H54 (cell line): ENCODE data around the gene CAST.

Experiments used
- DNase-seq: peaks from one replicate; pipeline ENCODE4 v3.0.0; 2011; ENCODE audit warnings: low spot score, mixed read lengths; ENCODE audit not compliant: insufficient read length
- FAIRE-seq: peaks from 3 replicates; lab custom pipeline; 2011; peaks lifted over from hg19 to GRCh38; lab: Jason Lieb, UNC
- POLR2A ChIP-seq: IDR thresholded peaks from 2 replicates; pipeline ENCODE4 v1.6.1; 2011; ENCODE audit warnings: low read depth, mild to moderate bottlenecking, low read length

CAST gene

DNA sequence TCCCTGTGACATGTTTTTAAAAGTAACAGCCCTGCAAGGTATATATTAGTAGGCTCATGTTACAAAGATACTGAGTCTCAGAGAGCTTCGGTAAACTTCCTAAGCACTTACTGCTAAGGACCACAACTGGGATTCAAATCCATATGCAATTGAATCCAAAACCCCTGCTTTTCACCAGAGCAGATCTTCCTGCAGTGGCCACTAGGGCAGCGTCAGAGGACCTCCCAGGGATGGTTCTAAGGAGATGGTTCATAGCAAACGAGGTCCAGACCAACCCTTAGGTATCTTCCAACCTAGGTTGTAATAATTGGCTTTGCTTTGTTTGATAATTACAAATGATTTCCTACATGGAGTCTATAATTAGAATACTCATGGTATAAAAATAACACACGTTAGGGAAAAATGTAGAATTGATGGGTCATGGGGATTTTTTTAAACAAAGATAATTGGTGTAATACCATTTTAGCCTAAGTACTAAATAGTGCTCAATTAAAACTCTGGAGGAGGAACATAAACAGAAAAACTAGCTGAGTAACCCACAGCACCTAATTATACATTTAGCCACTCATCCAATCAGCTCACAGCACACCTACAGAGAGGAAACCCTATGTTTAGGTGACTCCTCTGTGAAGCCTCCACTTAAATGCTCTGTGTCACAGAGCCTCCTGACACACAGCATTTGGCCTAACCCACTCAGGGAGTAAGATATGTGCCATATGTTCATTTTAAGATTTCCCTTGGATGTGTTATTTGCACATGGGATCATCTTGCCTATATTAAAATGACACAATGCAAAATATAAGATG is 10.0 kb upstream of the CAST start:
- FAIRE-seq (peak; percentile 30), DNase-seq (no peak)
- no peak for TF ChIP-seq POLR2A

DNA sequence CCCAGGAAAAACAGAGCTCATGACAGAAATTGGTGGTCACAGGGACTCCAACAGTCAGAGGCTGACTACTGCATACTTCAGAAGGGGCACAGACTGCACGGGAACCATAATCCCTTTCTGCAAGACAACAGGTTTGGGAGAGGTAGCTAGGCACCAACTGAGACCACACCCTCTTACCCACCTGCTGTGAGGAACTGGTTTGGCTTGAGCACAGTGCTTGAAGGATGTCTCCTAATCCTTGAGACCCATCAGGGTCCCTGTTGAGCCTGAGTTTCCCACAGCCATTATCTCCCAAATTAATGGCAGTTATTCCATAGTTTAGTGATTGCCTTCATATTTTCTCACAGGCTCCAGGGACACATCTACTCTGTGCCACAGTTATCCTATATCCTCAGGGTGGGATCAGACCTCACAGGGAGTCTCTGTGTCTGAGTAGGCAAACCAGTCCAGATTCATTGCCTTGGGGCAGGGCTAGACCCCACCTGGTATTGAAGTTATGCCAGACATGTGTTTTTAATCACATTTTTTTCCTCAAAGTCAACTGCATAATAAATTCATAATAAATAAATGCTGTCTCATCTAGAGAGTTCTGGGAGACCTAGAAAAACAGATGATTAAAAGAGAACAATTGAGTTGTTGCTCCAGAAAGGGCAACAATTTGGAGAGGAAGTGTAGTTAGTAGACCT is 9.3 kb upstream of the CAST start:
- no peak for DNase-seq
- FAIRE-seq = no peak
- no peak for TF ChIP-seq POLR2A

DNA sequence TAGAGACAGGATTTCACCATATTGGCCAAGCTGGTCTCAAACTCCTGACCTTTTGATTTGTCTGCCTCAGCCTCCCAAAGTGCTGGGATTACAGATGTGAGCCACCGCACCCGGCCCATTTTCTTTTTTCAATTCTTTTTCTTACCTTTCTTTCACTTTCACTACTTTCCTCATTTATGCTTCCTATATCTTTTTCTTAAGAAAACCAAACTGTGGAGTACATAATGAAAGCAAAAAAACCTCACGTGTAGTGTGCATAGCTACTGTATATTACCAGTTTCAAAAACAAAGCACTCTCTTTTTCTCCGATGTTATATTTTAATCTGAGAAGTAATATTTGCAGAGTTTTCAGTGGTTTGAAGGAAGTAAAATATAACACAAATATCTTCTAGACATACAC is 8.0 kb upstream of the CAST start:
- TF ChIP-seq POLR2A = no peak
- DNase-seq = no peak
- FAIRE-seq = no peak

DNA sequence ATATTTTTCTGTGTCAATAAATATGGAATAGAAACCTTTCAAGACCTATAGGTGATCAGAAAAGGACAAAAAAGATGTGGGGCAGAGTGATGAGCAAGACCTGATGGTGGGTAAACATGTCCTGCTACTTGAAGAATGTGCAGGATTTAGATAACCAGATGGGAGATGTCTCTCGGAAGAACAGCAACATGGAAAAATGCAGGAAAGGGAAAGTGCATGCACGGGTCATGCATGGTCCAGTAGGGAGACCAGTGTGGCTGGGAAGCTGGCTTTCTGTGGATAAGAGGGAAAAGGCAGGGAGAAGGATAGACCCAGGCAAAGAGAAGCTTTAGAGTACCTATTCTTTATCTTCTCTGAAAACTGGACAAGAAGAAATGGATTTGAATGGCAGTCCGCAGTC is 7.1 kb upstream of the CAST start:
- no peak for TF ChIP-seq POLR2A
- FAIRE-seq = no peak
- no peak for DNase-seq

DNA sequence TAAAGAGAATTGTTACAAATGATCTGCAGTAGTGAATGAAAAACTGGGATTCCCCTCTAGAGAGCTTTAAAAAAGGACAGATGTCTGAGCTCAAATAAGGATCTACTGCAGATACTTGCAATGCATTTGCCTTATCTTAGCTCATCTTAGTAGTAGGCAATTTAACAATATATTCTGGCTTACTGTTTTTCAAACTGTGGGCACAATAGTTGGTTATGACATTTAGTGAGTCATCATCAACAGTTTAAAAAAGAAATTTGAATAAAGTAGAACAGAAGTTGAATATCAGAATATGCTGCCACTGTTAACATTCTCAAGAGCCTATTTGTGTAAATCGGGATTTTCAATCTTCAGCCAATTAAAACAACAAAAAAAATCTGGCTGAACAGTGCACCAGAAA is 6.7 kb upstream of the CAST start:
- TF ChIP-seq POLR2A = no peak
- no peak for DNase-seq
- no peak for FAIRE-seq

DNA sequence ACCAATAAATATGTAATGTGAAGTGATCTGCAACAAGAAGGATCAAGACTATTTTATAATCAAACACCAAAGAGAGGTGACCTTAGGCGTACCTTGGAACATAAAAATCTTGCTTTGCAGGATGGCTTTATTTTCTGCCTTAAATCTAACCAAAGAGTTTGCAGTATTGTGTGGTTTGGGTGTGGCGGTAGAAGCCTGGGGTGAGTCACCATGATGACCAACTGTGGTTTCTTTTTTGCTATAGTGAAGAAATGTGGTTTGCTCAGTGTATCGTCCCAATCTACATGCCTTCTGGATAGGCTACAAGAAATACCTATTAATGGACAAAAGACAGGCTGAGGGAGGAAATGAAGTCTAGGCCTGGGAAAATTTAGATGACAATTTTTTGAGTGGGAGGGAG is 5.1 kb upstream of the CAST start:
- DNase-seq = peak; percentile 54
- peak; percentile 84 for FAIRE-seq
- TF ChIP-seq POLR2A = no peak

DNA sequence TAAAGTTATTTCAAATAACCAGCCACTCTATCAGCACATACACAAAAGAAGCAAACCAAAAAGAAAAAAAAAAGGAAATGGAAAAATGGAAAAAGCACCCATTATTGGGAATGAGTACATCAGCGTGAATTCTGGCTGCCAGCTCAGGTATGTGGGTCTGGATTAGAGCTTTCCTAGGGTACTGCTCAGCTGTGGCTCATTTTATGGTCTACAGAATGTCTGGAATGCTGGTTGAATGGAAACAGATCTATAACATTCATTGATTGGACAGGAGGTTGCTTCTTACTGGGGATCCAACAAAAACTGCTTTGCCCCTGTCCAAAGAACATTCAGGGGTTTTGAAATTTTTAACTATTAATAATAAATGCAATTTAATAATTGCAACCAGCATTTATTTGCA is 3.9 kb upstream of the CAST start:
- no peak for TF ChIP-seq POLR2A

DNA sequence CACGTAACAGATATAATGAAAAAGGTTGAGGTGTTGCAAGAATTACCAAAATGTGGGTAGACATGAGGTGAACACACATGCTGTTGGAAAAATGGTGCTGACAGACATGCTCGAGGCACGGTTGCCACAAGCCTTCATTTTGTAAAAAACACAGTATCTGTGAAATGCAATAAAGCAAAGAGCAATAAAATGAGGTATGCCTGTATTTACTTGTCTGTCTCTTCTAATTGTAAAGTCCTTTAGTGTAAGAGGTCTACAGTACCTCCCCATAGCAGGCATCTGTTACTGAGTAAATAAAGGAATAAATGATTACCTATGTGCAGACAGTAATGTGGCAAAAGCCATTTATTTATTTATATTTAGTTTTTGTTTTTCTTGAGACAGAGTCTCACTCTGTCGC is 3.0 kb upstream of the CAST start:
- FAIRE-seq (no peak), DNase-seq (no peak)
- TF ChIP-seq POLR2A = no peak

More for the DNA sequence above, 3.9 kb upstream of the CAST start:
- FAIRE-seq (no peak), DNase-seq (no peak)

DNA sequence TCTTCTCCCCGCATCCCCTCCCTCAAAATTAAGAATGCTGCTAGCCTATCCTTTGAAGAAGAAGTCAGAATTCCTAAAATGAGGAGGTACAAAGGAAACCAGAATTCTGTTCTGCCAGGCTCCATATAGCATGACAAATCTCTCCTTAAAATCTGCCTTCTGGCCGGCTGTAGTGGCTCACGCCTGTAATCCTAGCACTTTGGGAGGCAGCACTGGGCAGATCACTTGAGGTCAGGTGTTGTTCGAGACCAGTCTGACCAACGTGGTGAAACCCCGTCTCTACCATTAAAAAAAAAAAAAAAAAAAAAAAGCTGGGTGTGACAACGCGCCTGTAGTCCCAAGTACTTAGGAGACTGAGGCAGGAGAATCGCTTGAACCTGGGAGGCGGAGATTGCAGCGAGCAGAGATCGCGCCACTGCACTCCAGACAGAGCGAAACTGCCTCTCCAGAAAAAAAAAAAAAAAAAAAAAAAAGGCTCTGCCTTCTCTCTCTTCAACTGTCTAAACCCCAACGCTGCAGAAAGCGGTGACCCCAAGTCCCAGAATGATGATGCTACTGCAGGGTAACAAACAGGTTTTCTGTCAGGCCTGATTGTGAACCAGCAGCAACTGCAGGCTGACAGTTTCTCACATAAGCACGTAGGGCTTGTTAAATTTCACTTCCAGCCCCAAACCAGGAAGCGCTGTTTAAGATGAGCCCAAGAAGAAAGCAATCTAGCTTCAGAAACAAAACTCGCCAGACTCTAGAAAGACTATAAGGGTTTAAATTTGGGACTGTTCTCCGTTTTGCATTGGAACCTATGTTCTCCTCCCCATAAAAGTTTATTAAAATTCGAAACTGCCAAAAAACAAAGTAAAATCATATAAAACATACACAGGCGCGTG is 963 bp upstream of the CAST start:
- FAIRE-seq (no peak), DNase-seq (no peak)
- TF ChIP-seq POLR2A = no peak

DNA sequence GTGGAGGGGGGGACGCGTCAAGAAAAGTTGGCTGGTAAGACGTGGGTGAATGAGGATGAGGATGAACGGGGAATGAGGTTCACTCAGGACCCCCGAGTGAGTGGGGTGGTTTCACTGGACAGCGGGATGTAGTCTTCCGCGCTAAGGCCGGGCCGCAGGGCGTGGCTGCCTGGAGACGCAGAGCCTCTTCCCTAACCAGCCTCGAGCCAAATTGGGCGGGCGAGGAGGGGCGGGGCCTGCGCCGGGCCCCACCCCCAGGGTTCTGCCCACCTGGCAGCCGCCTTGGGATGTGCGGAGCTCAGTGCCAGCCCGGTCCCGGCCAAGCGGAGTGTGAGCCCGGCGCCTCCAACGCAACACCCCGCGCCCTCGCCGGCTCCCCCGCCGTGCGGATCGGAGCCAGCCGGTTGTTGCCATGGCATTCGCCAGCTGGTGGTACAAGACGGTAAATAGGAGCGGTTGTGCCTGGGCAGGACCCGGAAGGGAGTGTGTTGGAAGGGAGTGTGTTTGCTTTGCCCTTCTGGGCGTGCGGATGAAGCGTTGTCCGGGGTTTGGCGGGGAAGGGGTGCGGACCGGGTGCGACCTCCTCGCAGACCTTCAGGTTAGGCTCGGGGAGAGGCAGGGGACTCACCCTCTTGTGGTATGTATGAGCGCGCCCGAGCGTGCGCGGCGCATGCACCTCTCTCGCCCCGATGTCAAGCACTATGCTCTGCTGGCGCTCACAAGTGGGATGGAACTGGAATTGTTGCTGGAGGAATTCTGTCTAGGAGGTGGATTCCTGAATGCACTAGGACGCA is 746 bp downstream of the CAST start:
- no peak for FAIRE-seq
- peak; percentile 50; the same call in 1 of the 2 replicates for TF ChIP-seq POLR2A
- DNase-seq = peak; percentile 85

DNA sequence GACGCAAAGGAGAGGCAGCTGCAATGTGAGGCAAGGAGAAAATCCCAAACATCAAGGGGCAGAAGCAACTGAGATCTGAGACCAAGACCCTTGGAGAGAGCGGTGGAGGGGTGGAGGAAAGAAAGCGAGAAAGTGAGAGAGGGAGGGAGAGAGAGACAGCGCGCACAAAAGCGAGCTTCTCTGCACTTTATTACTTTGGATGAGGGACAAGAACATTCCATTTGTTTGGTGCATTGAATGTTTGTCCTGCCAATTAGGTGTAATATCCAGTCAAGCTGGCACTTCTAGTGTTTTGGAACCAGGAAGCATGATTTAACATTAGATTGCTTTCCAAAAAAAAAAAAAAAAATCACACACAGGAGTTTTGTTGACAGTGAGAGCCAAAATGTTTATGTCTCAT is 1.4 kb downstream of the CAST start:
- FAIRE-seq = no peak
- DNase-seq = no peak
- TF ChIP-seq POLR2A = no peak

DNA sequence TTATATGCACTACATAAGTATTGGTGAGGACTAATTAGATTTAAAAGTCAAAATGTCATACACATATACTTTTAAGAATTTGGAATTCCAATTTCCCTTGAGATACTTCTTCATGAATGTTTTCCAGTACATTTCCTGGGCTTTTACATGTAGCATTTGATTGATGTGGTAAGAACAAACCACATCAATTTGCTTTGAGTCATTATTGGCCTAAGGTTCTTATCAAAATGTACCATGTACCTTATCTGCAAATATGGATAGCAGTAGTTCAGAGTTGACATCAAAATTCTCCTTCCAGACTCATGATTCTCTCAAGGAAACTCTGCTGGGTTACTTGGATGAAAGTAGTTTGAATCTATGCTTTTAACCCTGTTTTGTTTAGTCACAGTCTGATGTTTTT is 2.5 kb downstream of the CAST start:
- DNase-seq = no peak
- FAIRE-seq = no peak
- TF ChIP-seq POLR2A = no peak

DNA sequence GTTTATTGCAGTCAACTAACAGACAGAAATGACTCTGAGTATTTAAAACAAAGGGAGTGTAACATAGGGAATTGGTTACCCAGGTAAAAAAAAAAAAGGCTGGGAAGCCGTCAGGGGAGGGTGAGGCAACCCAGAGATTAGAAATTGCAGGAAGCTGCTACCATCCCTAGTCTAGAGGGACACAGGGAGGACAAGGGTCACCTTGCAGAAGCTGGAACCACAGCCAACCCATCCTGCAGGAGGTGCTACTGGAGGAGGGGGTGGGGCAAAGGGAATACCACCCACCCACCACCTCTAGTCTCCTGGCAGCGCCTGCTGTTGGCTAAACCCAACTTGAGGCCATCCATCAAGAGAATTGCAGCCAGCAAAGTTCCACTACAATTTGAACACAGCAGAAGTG is 6.5 kb downstream of the CAST start:
- no peak for FAIRE-seq
- TF ChIP-seq POLR2A = no peak
- DNase-seq = no peak
